Activated T-helper 17 cell treated with anti-CD3 and anti-CD28 coated beads, Interleukin-2, amount 50 U/mL, for 72 hours (primary cell): ENCODE results near the gene ZDHHC18. TPM values are rescaled to one million over a fixed set of nuclear protein-coding genes. Genes with fewer than 3 reads are reported as not detected.
"Not testable (repeated sequence)": the region's sequence is repeated elsewhere in the genome, so short reads cannot be mapped to it uniquely, and the experiment has no call there.

Experiments
- ATAC-seq: fragments of 150-1000 bp; cut with Tn5 transposase; replicated peaks from 2 replicates; pipeline ENCODE4 v1.10.0; 2021; ENCODE audit warnings: mild to moderate bottlenecking, moderate library complexity
- H3K27ac Mint-ChIP-seq: one replicate; pipeline ENCODE4 v1.8.0; 2022; ENCODE audit warnings: mixed read lengths
- H3K27me3 Mint-ChIP-seq: one replicate; pipeline ENCODE4 v1.8.0; 2022; ENCODE audit warnings: mixed read lengths
- H3K36me3 Mint-ChIP-seq: one replicate; pipeline ENCODE4 v1.8.0; 2022; ENCODE audit warnings: low read depth, mild to moderate bottlenecking, mixed read lengths
- H3K4me1 Mint-ChIP-seq: one replicate; pipeline ENCODE4 v1.8.0; 2022; ENCODE audit warnings: mixed read lengths
- H3K4me3 Mint-ChIP-seq: one replicate; pipeline ENCODE4 v1.8.0; 2022; ENCODE audit warnings: mild to moderate bottlenecking, mixed read lengths
- H3K9me3 Mint-ChIP-seq: one replicate; pipeline ENCODE4 v1.8.0; 2022; ENCODE audit warnings: mixed read lengths
- total RNA-seq, 2 donors: library from RNA; stranded (reverse); gene quantifications; one replicate each; pipeline ENCODE4 v1.2.3, GENCODE V29; 2022

ZDHHC18 gene
- total RNA-seq, 2 donors from 2014 or later: 84.3 to 86.1 TPM

DNA sequence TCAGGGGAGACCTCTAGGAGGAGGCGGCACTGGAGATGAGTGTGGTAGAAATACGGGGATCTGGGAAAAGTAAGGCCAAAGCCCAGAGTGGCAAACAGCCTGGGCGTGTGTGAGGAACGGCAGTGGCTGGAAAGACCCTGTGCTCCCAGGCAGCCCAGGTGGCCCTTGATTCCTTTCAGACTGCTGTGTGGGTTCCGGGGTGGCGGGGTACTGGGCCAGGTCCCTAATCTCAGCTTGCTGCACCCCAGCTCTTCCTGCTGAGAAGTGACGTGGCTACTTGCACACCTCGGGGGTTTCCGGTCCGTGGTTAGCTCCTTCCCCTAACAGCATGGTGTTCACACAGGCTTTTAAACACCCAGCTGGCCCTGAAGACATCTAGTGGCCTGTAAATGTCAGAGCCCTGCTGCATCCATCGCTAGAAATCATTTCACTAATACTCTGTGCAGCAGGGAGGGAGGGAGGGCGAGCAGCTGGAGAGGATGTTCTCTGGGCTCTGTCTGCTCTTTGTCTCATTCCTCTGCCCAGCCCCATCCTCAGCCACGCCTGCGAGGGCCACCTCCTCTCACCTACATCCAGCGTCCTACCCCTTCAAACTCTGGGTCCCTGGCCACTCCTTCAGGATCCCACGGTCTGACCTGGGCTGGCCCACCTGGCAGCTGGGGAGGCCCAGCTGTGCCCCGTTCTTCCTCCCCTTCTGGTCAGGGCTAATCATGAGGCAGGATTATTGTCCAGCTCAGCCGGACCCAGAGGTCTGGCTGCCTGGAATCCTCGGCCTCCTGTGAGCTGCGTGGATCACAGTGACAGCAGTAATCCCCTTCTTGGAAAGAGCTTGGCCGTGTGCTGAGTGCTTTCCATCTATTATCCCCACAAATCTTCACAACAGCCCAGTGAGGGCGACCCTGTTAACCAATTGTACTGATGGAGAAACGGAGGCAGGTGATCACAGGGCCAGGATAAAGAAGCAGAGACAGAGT, 7.2 kb downstream of the ZDHHC18 start:
- Mint-ChIP-seq H3K27ac (peak overlapping the region; percentile 99), H3K27me3 (no peaks in the 10 kb centered on the region), H3K9me3 (no peaks in the 10 kb centered on the region), H3K36me3 (peaks cover 99% of the 10 kb centered on the region), H3K4me1 (peaks cover 69% of the 10 kb centered on the region), H3K4me3 (peak overlapping the region; percentile 99)
- peak; percentile 97 for ATAC-seq

DNA sequence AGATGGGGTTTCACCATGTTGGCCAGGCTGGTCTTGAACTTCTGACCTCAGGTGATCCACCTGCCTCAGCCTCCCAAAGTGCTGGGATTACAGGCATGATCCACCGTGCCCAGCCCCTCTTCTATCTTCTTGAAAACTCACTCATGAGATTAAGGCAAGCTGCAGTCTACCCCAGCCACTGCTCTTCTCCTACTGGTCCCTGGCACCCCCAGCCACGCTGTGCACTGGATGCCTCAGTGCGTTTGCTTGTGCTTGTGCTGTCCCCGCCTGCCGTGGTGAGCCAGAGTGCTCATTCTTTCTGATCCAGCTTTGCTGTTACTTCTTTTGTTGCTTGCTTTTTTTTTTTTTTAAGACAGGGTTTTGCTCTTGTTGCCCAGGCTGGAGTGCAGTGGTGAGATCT, 11.2 kb downstream of the ZDHHC18 start:
- Mint-ChIP-seq H3K36me3 (peaks cover 99% of the 10 kb centered on the region), H3K27ac (peak overlapping the region; percentile 85), H3K4me1 (peaks cover 46% of the 10 kb centered on the region), H3K4me3 (peak overlapping the region; percentile 71)
- ATAC-seq, H3K27me3 Mint-ChIP-seq, H3K9me3 Mint-ChIP-seq: not testable (repeated sequence)

DNA sequence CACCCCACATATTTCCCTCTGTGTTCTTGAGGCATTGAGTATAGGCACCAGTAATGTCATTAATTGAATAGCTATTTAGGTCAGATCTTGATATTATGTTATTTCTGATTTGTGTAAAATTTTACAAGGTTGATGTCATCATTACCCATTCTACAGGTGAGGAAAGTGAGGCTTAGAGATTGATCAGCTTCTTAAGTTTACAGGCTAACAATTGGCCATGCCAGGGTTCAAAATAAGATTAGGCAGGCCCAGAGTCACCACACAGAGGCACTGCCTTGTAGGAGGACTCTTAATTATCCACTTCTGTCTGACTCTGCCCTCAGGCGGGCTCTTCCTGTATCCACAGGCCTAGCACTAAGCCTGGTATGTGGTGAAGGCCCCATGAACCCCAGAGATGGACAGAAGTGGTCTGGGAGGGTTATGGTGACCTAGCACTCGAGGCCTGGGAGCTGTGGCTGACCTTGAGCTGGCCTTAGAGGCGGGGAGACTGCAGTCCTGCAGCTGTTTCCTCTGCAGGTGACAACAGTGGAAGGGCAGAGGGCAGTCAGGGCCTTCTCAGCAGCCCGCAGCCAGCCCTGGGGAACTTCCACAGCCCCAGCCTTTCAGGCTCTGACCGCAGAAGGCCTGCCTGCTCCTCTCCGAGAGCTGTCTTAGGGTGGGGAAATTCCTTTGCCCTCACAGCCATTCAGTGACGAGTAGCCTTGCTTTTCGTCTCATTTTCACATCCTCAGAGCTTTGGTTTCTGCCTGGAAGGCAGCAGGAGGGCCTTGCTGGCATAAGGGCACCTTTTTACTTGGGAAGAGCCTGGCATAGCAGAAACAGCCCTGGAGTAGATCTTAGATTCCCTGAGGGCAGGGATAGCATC, 12.2 kb downstream of the ZDHHC18 start:
- ATAC-seq: peak; percentile 99
- H3K4me1 Mint-ChIP-seq: peaks cover 36% of the 10 kb centered on the region

DNA sequence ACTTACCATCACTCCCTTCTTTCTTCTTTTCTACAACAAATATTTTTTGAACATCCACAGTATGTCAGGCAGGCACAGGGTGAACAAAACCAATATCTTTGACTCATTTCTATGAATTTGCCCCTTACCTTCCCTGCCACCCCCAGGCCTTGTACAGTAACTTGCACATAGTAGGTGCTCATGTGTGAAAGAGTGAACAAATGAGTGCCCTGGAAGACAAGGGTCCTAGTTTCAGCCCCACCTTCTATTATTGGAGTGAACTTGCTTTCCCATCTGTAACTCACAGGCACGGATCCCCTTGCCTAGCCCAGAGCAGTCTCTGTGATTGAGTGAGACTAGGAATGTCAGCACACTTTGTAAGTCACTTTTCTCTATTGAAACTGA, 12.8 kb downstream of the ZDHHC18 start:
- ATAC-seq: peak; percentile 17
- H3K27ac Mint-ChIP-seq: peak overlapping the region; percentile 85
- no peaks in the 10 kb centered on the region for H3K9me3 Mint-ChIP-seq
- H3K4me1 Mint-ChIP-seq: peaks cover 31% of the 10 kb centered on the region
- no peaks in the 10 kb centered on the region for H3K27me3 Mint-ChIP-seq
- peak overlapping the region; percentile 71 for H3K4me3 Mint-ChIP-seq
- peaks cover 99% of the 10 kb centered on the region for H3K36me3 Mint-ChIP-seq

More for the DNA sequence above, 12.2 kb downstream of the ZDHHC18 start:
- Mint-ChIP-seq H3K36me3 (peaks cover 99% of the 10 kb centered on the region), H3K27ac (peak overlapping the region; percentile 85), H3K27me3 (no peaks in the 10 kb centered on the region), H3K9me3 (no peaks in the 10 kb centered on the region), H3K4me3 (peak overlapping the region; percentile 71)

DNA sequence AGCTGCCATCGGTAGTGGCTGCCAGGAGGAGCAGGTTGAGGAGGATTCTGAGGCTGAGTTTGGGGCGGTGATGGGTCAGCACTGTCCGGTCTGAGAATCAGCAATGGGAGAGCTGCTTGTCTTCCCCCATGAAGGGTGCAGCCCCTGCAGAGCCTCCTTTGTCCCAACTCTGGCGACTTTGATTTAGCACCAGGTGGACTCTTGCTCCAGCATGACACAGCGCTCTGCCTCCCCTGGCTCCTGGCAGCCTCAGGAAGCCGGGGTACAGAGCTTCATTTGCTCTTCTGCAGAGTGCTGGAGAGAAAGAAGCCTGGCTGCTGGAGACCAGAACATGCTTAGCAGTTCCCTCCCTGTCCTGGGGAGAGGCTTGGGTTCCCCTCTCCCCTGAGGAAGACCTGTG, 13.3 kb downstream of the ZDHHC18 start:
- Mint-ChIP-seq H3K36me3 (peaks cover 99% of the 10 kb centered on the region), H3K4me3 (peak overlapping the region; percentile 71), H3K9me3 (no peaks in the 10 kb centered on the region), H3K27me3 (no peaks in the 10 kb centered on the region), H3K27ac (peak overlapping the region; percentile 85), H3K4me1 (peaks cover 30% of the 10 kb centered on the region)
- no peak for ATAC-seq

DNA sequence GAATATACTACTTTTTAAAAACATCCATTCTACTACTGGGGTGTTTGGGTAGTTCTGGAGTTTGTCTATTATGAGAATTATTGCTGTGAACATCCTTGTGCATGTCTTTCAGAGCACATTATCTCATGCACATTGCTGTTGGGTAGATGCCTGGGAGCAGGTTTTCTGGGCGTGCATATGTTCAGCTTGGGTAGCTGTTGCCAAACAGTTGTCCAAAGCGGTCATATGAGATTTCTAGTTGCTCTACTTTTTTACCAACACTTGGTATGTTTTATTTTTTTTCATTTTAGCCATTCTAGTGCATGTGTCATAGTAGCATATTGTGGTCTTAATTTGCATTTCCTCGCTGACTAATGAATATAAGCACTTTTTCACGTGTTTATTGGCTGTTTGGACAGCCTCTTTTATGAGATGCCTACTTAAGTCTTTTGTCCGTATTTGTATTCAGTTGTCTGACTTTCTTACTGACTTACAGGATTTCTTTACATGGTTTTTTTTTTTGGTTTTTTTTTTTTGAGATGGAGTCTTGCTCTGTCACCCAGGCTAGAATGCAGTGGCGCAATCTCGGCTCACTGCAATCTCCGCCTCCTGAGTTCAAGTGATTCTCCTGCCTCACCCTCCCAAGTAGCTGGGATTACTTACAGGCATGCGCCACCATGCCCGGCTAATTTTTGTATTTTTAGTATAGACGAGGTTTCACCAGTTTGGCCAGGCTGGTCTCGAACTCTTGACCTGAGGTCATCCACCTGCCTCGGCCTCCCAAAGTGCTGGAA, 18.1 kb downstream of the ZDHHC18 start:
- H3K4me1 Mint-ChIP-seq: peaks cover 17% of the 10 kb centered on the region
- H3K27me3 Mint-ChIP-seq: no peaks in the 10 kb centered on the region
- H3K36me3 Mint-ChIP-seq: peaks cover 100% of the 10 kb centered on the region
- ATAC-seq: peak; percentile 48
- H3K27ac Mint-ChIP-seq: peak overlapping the region; percentile 8
- H3K9me3 Mint-ChIP-seq: no peaks in the 10 kb centered on the region
- no peak overlapping the region for H3K4me3 Mint-ChIP-seq

DNA sequence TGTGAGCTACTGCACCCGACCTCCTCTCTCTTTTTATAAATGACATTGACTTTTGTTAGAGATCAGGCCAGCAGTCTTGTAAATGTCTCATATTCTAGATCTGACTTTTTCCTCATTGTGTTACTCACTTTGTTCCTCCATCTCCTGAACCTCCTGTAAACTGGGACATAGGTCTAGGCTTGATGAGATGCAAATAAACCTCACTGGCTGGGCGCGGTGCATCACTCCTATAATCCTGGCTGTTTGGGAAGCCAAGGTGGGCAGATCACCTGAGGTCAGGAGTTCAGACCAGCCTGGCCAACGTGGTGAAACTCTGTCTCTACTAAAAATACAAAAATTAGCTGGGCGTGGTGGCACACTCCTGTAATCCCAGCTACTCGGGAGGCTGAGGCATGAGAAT, 21.3 kb downstream of the ZDHHC18 start:
- H3K27me3 Mint-ChIP-seq, H3K4me3 Mint-ChIP-seq, ATAC-seq, H3K9me3 Mint-ChIP-seq: not testable (repeated sequence)
- peak overlapping the region; percentile 74 for H3K27ac Mint-ChIP-seq
- H3K4me1 Mint-ChIP-seq: peaks cover 17% of the 10 kb centered on the region
- peaks cover 100% of the 10 kb centered on the region for H3K36me3 Mint-ChIP-seq

DNA sequence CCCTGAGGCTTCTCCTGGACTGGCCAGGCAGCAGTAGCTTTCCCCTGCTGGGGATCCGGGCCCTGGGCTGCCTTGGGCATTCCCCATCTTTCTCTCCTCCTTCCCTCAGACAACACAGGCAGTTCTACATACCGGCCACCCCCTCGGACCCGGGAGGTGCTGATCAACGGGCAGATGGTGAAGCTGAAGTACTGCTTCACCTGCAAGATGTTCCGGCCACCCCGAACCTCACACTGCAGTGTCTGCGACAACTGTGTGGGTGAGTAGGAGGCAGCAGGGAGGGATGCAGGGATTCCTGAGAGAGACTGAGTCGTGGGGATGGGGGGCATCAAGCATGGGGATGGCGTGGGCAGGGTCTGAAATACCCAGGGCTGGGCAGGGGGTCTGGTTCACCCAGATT, 22.0 kb downstream of the ZDHHC18 start:
- no peak overlapping the region for H3K4me3 Mint-ChIP-seq
- no peak for ATAC-seq
- no peak overlapping the region for H3K27ac Mint-ChIP-seq
- peaks cover 100% of the 10 kb centered on the region for H3K36me3 Mint-ChIP-seq
- H3K27me3 Mint-ChIP-seq: no peaks in the 10 kb centered on the region
- peaks cover 17% of the 10 kb centered on the region for H3K4me1 Mint-ChIP-seq
- no peaks in the 10 kb centered on the region for H3K9me3 Mint-ChIP-seq

DNA sequence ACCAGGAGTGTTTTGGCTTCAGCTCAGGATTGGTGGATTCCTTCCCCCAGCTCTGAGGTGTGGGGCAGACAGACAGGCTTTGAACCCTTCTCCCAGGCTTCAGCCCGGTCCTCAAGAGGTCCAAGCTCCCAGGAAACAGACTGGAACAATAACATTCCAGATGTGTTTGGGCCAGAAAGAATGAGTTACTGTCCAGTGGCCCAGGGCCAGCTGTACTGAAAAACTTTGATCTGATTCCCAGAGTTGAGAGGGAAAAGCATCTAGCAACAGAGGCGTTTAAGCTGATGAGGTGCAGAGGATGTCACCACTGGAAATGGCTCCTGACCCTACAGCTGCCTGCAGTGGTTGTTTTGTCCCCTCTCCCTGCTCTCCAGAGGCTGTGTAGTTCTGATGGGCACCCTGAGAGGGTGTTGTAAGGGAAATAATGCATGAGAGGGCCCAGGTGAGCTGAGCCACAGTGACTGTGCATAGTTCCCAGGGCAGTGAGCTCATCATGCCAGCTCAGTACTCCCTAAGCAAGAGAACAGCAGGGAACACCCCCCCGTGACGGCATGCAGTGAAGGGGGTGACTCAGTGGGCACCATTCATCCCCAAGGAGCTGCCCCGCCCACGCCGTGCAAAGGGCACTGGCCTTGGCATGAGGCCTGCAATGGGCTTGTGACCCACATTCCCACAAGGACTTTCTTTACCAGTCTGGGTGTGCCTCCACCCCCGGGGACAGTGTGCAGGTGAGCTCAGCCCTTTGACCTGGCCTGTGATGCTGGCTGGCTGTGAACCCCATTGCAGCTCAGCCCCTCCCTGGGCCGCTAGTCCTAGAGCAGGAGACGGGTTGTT, 22.7 kb downstream of the ZDHHC18 start:
- Mint-ChIP-seq H3K9me3 (no peaks in the 10 kb centered on the region), H3K36me3 (peaks cover 100% of the 10 kb centered on the region), H3K4me1 (peaks cover 17% of the 10 kb centered on the region), H3K27ac (peak overlapping the region; percentile 15), H3K27me3 (no peaks in the 10 kb centered on the region), H3K4me3 (no peak overlapping the region)
- ATAC-seq: peak; percentile 70

DNA sequence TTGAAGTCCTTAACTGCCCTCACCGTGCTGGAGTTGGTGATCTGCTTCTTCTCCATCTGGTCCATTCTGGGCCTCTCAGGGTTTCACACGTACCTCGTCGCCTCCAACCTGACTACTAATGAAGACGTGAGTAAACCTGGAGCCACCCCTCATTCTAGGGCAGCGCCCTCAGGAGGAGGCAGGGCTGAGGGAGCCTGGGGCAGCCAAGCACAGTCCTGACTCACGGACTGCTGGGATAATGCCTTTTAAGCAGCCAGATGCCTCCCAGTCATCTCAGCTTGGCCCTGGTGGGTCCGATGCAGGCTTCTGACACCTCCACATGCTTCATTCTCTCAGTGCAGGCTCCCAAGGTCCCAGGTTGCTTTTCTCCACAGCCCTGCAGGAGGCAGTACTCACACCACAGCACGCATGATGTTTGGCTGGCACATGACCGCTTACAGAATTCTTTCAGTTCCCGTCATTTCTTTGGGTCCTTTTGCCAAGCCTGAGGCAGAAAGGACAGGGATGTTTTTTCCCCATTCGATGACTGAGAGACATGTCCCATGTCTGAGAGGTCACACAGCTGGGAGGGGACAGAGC, 24.7 kb downstream of the ZDHHC18 start:
- Mint-ChIP-seq H3K4me3 (no peak overlapping the region), H3K4me1 (peaks cover 8% of the 10 kb centered on the region), H3K27ac (peak overlapping the region; percentile 50), H3K36me3 (peaks cover 99% of the 10 kb centered on the region), H3K9me3 (no peaks in the 10 kb centered on the region), H3K27me3 (no peaks in the 10 kb centered on the region)
- no peak for ATAC-seq

DNA sequence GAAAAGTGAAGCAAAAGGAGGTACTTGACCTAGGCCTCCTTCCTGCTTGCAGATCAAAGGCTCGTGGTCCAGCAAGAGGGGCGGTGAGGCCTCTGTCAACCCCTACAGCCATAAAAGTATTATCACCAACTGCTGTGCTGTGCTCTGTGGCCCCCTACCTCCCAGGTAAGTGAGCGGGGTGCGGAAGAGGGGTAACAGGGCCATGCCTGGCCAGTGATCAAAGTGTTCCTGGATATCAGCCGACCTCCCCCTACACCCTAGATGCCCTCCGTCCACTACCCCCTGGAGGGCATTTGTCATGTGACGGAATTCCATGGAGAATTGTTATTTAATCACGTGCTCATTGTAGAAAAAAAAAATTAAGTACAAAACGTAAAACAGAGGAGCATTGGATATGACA, 26.2 kb downstream of the ZDHHC18 start:
- H3K4me1 Mint-ChIP-seq: peaks cover 6% of the 10 kb centered on the region
- no peak overlapping the region for H3K4me3 Mint-ChIP-seq
- ATAC-seq: no peak
- no peaks in the 10 kb centered on the region for H3K27me3 Mint-ChIP-seq
- H3K9me3 Mint-ChIP-seq: no peaks in the 10 kb centered on the region
- no peak overlapping the region for H3K27ac Mint-ChIP-seq
- H3K36me3 Mint-ChIP-seq: peaks cover 90% of the 10 kb centered on the region

DNA sequence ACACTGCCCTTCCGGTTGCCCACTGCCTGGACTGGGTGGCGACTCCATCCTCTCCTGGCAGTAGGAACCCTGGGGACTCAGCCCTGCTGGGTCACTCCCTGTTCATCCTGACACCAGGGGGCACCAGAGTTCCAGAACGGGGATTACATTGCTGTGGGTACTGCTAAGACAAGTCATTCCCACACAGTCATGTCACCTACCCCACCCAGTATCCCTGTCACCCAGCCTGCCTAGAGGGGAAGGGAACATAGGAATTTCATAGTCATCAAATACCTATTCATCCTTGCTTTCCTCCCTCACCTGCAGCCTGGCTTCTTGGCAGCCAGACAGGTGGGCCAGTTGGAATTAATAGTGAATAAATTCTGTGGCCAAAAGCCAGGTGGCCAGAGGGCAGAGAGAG, 26.7 kb downstream of the ZDHHC18 start:
- Mint-ChIP-seq H3K27me3 (no peaks in the 10 kb centered on the region), H3K4me3 (no peak overlapping the region), H3K4me1 (peaks cover 5% of the 10 kb centered on the region), H3K36me3 (peaks cover 85% of the 10 kb centered on the region), H3K27ac (no peak overlapping the region), H3K9me3 (no peaks in the 10 kb centered on the region)
- ATAC-seq: peak; percentile 73

DNA sequence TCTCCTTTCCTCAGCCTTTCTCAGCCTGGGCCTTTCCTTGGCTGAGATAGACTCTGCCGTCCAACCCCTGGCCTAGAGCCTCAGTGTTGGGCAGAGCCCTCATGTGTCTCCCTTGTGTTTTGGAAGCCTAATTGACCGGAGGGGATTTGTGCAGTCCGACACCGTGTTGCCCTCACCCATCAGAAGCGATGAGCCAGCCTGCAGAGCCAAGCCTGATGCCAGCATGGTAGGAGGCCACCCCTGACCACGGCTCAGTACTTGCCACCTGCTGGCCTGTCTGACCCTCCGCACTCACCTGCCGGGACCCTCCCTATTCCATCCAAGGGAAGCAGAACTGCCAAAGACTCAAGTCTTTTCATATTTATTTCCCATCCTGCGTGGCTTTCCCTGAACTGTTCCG, 27.1 kb downstream of the ZDHHC18 start:
- Mint-ChIP-seq H3K27ac (no peak overlapping the region), H3K27me3 (no peaks in the 10 kb centered on the region), H3K9me3 (no peaks in the 10 kb centered on the region), H3K4me3 (no peak overlapping the region), H3K4me1 (peaks cover 5% of the 10 kb centered on the region), H3K36me3 (peaks cover 81% of the 10 kb centered on the region)
- ATAC-seq: no peak
